Right lung (tissue), 5 donors: Measurements from ENCODE around the gene IGSF3. TPM values are rescaled to one million over a fixed set of nuclear protein-coding genes. Genes with fewer than 3 reads are reported as not detected.
"Not testable (repeated sequence)": the region's sequence is repeated elsewhere in the genome, so short reads cannot be mapped to it uniquely, and the experiment has no call there.

Experiments
- DNase-seq, 2 donors: peaks; one replicate each; pipeline ENCODE4 v3.0.0-alpha.2; 2013
- polyA plus RNA-seq, 5 donors: library from polyadenylated mRNA; unstranded; fragments of 120-200 nt; gene quantifications; one replicate each; pipeline versions ENCODE4 v1.2.1 to v1.2.3, GENCODE V29; 2013; ENCODE audit warnings: inconsistent platforms in 1 of 5, low replicate concordance in 1 of 5; ENCODE audit not compliant: insufficient read length in 5 of 5, insufficient read depth in 1 of 5

Gene IGSF3
- polyA plus RNA-seq, 5 donors: 28.8 to 52.5 (median 42.7) TPM

- not testable (repeated sequence) for DNase-seq
Observed at GRCh38 chr1:116603646-116604045, 63.9 kb downstream of the IGSF3 start.

GRCh38 chr1:116599369-116599768 is 68.2 kb downstream of the IGSF3 start:
- not testable (repeated sequence) for DNase-seq

- not testable (repeated sequence) for DNase-seq
Observed at GRCh38 chr1:116598420-116599036, 69.0 kb downstream of the IGSF3 start.

GRCh38 chr1:116597388-116597787 is 70.1 kb downstream of the IGSF3 start:
- not testable (repeated sequence) for DNase-seq

GRCh38 chr1:116596742-116597307 is 70.7 kb downstream of the IGSF3 start:
- not testable (repeated sequence) for DNase-seq

GRCh38 chr1:116595946-116596741 is 71.4 kb downstream of the IGSF3 start:
- peak in 1 of 2 donors; percentile 15 for DNase-seq

- not testable (repeated sequence) for DNase-seq
Observed at GRCh38 chr1:116595065-116595840, 72.3 kb downstream of the IGSF3 start.

GRCh38 chr1:116593977-116594376 is 73.6 kb downstream of the IGSF3 start:
- DNase-seq: not testable (repeated sequence)

GRCh38 chr1:116593401-116593800 is 74.1 kb downstream of the IGSF3 start:
- not testable (repeated sequence) for DNase-seq

GRCh38 chr1:116591951-116592605 is 75.5 kb downstream of the IGSF3 start:
- not testable (repeated sequence) for DNase-seq

- DNase-seq: not testable (repeated sequence)
Observed at GRCh38 chr1:116591006-116591950, 76.3 kb downstream of the IGSF3 start.

- DNase-seq: not testable (repeated sequence)
Observed at GRCh38 chr1:116590359-116591005, 77.1 kb downstream of the IGSF3 start.

GRCh38 chr1:116589101-116589735 is 78.3 kb downstream of the IGSF3 start:
- not testable (repeated sequence) for DNase-seq

GRCh38 chr1:116587501-116588227 is 79.9 kb downstream of the IGSF3 start:
- DNase-seq: no peak

GRCh38 chr1:116586741-116587143 is 80.8 kb downstream of the IGSF3 start:
- no peak for DNase-seq

- DNase-seq: no peak
Observed at GRCh38 chr1:116585886-116586285, 81.6 kb downstream of the IGSF3 start.

GRCh38 chr1:116581323-116581885 is 86.1 kb downstream of the IGSF3 start:
- no peak for DNase-seq
